Colonic mucosa (tissue), 4 donors: ENCODE results near the gene UVSSA. TPM values are rescaled to one million over a fixed set of nuclear protein-coding genes. Genes with fewer than 3 reads are reported as not detected.

Experiments used
- DNase-seq: peaks from one replicate; pipeline ENCODE4 v3.0.0-alpha.2; 2020
- H3K27ac ChIP-seq: fragments of 200-600 bp; one replicate; pipeline ENCODE4 v1.8.0; 2021
- H3K27me3 ChIP-seq: fragments of 200-600 bp; one replicate; pipeline ENCODE4 v1.8.0; 2021
- H3K36me3 ChIP-seq: fragments of 200-600 bp; one replicate; pipeline ENCODE4 v1.8.0; 2021
- H3K4me1 ChIP-seq: fragments of 200-600 bp; one replicate; pipeline ENCODE4 v1.8.0; 2021; ENCODE audit warnings: mild to moderate bottlenecking
- H3K4me3 ChIP-seq: fragments of 200-600 bp; one replicate; pipeline ENCODE4 v1.8.0; 2021
- H3K9ac ChIP-seq, 2 donors: one replicate each; pipeline ENCODE4 v1.7.0; 2013; ENCODE audit warnings: control low read depth in 2 of 2, low read depth in 2 of 2, low read length in 2 of 2
- H3K9me3 ChIP-seq: fragments of 200-600 bp; one replicate; pipeline ENCODE4 v1.8.0; 2021
- CTCF ChIP-seq: fragments of 200-600 bp; IDR thresholded peaks from one replicate; pipeline ENCODE4 v1.8.0; 2022; ENCODE audit warnings: antibody characterized with exemption, mild to moderate bottlenecking
- intact Hi-C: fragments of 100-400 bp; cut with DNase I; formaldehyde crosslinking; loops from one replicate; pipeline ENCODE4 v1.14.1; 2022
- total RNA-seq, 2 donors: library from RNA; stranded (reverse); fragmentation: NEBNext Ultra II Directional in 1 of 2; extraction: Animal tissue kit (Norgen Biotek cat#: 25700) in 1 of 2; gene quantifications; one replicate each; pipeline ENCODE4 v1.2.1, GENCODE V29; 2021
- donor health status: healthy.
- donor health status: DM: no; HTN: no; CAD: no.
- donor health status: DM: no; HTN: no; CAD: no.

UVSSA gene
- total RNA-seq, 2 donors from 2014 or later: 16.7 to 55.7 TPM

- peak; percentile 79 for DNase-seq
- intact Hi-C loops: no loop called here
- Histone ChIP-seq H3K36me3 (peaks cover 13% of the 10 kb centered on the region), H3K4me1 (peaks cover 11% of the 10 kb centered on the region), H3K4me3 (peak overlapping the region; percentile 10), H3K27me3 (no peaks in the 10 kb centered on the region), H3K27ac (peak overlapping the region; percentile 26), H3K9me3 (no peaks in the 10 kb centered on the region), H3K9ac (peak overlapping the region; percentile 6 to 48)
- TF ChIP-seq CTCF: no peak
Observed at GRCh38 chr4:1309261-1310010, 37.6 kb upstream of the UVSSA start.

- Histone ChIP-seq H3K4me1 (peaks cover 6% of the 10 kb centered on the region), H3K9ac (peak overlapping the region in 1 of 2 donors; percentile 48), H3K27ac (peak overlapping the region; percentile 26), H3K9me3 (no peaks in the 10 kb centered on the region), H3K27me3 (no peaks in the 10 kb centered on the region), H3K4me3 (peak overlapping the region; percentile 10), H3K36me3 (peaks cover 16% of the 10 kb centered on the region)
- intact Hi-C loops: no loop called here
- no peak for TF ChIP-seq CTCF
- DNase-seq: no peak
Observed at GRCh38 chr4:1310031-1310795, 36.8 kb upstream of the UVSSA start.

- Histone ChIP-seq H3K36me3 (peaks cover 16% of the 10 kb centered on the region), H3K9me3 (no peaks in the 10 kb centered on the region), H3K4me3 (no peak overlapping the region), H3K27me3 (no peaks in the 10 kb centered on the region), H3K27ac (no peak overlapping the region), H3K9ac (peak overlapping the region in 1 of 2 donors; percentile 41), H3K4me1 (no peaks in the 10 kb centered on the region)
- TF ChIP-seq CTCF: no peak
- DNase-seq: no peak
- intact Hi-C loops: no loop called here
Observed at GRCh38 chr4:1310796-1311631, 36.0 kb upstream of the UVSSA start.

- intact Hi-C loops: no loop called here
- H3K9me3 ChIP-seq: no peaks in the 10 kb centered on the region
- no peak overlapping the region for H3K9ac ChIP-seq
- no peak for DNase-seq
- no peak for TF ChIP-seq CTCF
- no peak overlapping the region for H3K27ac ChIP-seq
- H3K4me3 ChIP-seq: no peak overlapping the region
- no peaks in the 10 kb centered on the region for H3K4me1 ChIP-seq
- peaks cover 20% of the 10 kb centered on the region for H3K36me3 ChIP-seq
- H3K27me3 ChIP-seq: no peaks in the 10 kb centered on the region
Observed at GRCh38 chr4:1312821-1313640, 34.0 kb upstream of the UVSSA start.
